ENCODE data around the gene HTR2C.

Gene HTR2C

DNA sequence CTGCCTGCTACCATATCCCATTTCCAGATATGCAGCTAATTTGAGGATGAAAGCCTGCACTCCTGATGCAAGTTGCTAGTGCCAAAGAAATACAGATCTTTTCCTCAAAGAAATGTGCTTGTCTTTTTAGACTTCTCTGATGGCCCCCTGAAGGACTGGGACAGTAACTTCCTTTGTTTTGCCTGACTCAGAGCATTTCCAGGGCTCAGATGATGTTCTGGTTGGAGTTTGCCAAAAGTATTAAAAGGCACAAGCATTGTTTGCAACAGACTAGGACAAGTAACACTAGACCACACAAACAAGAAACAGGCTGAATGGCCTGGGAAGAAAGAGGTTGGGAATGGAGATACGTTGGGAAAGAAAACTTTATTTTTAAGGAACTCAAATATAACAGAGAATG is 258.3 kb downstream of the HTR2C start:
- H4K20me1 ChIP-seq (ENCODE audit: insufficient read depth, low read length): no peaks in the 10 kb centered on the region
- no peak overlapping the region for H3K27ac ChIP-seq (ENCODE audit: low read length)
- no peak overlapping the region for H3K4me2 ChIP-seq (ENCODE audit: low read length)
- no peak overlapping the region for H3K4me3 ChIP-seq (ENCODE audit: low read length)
- H3K9me3 ChIP-seq (ENCODE audit: insufficient read depth, low read length): no peaks in the 10 kb centered on the region
- H3K9ac ChIP-seq (ENCODE audit: low read length): no peak overlapping the region
- no peaks in the 10 kb centered on the region for H3K36me3 ChIP-seq (replicated peaks; ENCODE audit: low read depth, low read length)
- H3K27me3 ChIP-seq (ENCODE audit: low read depth, low read length): no peaks in the 10 kb centered on the region
- no peak overlapping the region for H2AFZ ChIP-seq (ENCODE audit: low read depth, low read length)
- no peaks in the 10 kb centered on the region for H3K4me1 ChIP-seq (ENCODE audit: low read length)
- no peaks in the 10 kb centered on the region for H3K79me2 ChIP-seq (ENCODE audit: low read length)
- TF ChIP-seq EZH2phosphoT487 (IDR thresholded peaks at IDR 0.05; ENCODE audit: low read depth): no peak
- TF ChIP-seq, protein P1, sequence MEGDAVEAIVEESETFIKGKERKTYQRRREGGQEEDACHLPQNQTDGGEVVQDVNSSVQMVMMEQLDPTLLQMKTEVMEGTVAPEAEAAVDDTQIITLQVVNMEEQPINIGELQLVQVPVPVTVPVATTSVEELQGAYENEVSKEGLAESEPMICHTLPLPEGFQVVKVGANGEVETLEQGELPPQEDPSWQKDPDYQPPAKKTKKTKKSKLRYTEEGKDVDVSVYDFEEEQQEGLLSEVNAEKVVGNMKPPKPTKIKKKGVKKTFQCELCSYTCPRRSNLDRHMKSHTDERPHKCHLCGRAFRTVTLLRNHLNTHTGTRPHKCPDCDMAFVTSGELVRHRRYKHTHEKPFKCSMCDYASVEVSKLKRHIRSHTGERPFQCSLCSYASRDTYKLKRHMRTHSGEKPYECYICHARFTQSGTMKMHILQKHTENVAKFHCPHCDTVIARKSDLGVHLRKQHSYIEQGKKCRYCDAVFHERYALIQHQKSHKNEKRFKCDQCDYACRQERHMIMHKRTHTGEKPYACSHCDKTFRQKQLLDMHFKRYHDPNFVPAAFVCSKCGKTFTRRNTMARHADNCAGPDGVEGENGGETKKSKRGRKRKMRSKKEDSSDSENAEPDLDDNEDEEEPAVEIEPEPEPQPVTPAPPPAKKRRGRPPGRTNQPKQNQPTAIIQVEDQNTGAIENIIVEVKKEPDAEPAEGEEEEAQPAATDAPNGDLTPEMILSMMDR (IDR thresholded peaks at IDR 0.05; ENCODE audit: low read depth, low read length): no peak

DNA sequence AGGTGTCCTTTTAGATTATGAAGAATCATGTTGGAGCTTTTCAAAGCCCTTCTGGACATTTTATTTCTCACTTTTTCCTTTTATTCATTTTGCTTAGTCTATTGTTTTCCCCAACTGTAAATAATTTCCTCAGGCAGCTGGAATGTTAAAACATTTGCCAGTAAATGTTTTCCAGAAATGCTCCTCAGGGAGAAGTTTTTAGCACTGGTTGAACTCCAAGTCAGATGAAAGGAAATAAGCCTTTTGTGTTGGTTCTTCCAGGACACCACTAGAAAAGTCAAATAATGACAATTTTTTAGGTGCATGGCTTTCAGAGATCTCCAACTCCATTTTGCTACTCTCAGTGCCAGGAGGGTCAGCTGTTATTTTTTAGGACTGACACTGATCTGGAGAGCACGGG is 305.6 kb downstream of the HTR2C start:
- TF ChIP-seq, protein P1 (IDR thresholded peaks at IDR 0.05; ENCODE audit: low read depth, low read length): no peak
- TF ChIP-seq EZH2phosphoT487 (IDR thresholded peaks at IDR 0.05; ENCODE audit: low read depth): no peak
- H3K4me1 ChIP-seq (ENCODE audit: low read length): no peaks in the 10 kb centered on the region

DNA sequence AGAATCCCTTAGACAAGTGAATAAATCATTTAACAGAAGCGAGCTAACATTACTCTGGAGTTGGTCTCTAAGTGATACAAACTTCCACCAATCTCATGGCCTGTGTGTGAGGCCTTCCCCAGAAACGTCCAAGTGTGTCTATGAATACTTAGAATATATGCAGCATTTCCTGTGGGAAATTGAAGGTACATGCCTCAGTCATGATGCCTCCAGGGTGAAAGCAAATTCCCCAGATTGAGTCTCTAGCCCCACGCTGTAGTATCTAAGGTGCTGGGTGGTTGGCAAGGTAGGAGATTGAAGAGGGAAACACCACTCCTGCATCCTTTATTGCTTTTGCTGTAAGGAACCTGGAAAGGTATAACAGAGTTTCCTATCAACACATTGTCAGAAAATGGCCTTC is 319.7 kb downstream of the HTR2C start:
- no peak overlapping the region for H3K9ac ChIP-seq (ENCODE audit: low read length)
- H3K36me3 ChIP-seq (replicated peaks; ENCODE audit: low read depth, low read length): no peaks in the 10 kb centered on the region
- TF ChIP-seq, protein P1 (IDR thresholded peaks at IDR 0.05; ENCODE audit: low read depth, low read length): no peak
- TF ChIP-seq EZH2phosphoT487 (IDR thresholded peaks at IDR 0.05; ENCODE audit: low read depth): no peak
- H3K27me3 ChIP-seq (ENCODE audit: low read depth, low read length): no peaks in the 10 kb centered on the region
- H3K79me2 ChIP-seq (ENCODE audit: low read length): no peaks in the 10 kb centered on the region
- no peak overlapping the region for H2AFZ ChIP-seq (ENCODE audit: low read depth, low read length)
- H3K27ac ChIP-seq (ENCODE audit: low read length): no peak overlapping the region
- H3K9me3 ChIP-seq (ENCODE audit: insufficient read depth, low read length): no peaks in the 10 kb centered on the region
- no peaks in the 10 kb centered on the region for H3K4me1 ChIP-seq (ENCODE audit: low read length)
- H3K4me3 ChIP-seq (ENCODE audit: low read length): no peak overlapping the region
- H4K20me1 ChIP-seq (ENCODE audit: insufficient read depth, low read length): no peaks in the 10 kb centered on the region
- H3K4me2 ChIP-seq (ENCODE audit: low read length): no peak overlapping the region

More for the DNA sequence above, 305.6 kb downstream of the HTR2C start:
- Histone ChIP-seq H3K79me2 (ENCODE audit: low read length) (no peaks in the 10 kb centered on the region), H3K4me2 (ENCODE audit: low read length) (no peak overlapping the region), H3K4me3 (ENCODE audit: low read length) (no peak overlapping the region), H4K20me1 (ENCODE audit: insufficient read depth, low read length) (no peaks in the 10 kb centered on the region), H3K36me3 (replicated peaks; ENCODE audit: low read depth, low read length) (no peaks in the 10 kb centered on the region), H3K27me3 (ENCODE audit: low read depth, low read length) (no peaks in the 10 kb centered on the region), H2AFZ (ENCODE audit: low read depth, low read length) (no peak overlapping the region), H3K9me3 (ENCODE audit: insufficient read depth, low read length) (no peaks in the 10 kb centered on the region), H3K9ac (ENCODE audit: low read length) (no peak overlapping the region), H3K27ac (ENCODE audit: low read length) (no peak overlapping the region)

DNA sequence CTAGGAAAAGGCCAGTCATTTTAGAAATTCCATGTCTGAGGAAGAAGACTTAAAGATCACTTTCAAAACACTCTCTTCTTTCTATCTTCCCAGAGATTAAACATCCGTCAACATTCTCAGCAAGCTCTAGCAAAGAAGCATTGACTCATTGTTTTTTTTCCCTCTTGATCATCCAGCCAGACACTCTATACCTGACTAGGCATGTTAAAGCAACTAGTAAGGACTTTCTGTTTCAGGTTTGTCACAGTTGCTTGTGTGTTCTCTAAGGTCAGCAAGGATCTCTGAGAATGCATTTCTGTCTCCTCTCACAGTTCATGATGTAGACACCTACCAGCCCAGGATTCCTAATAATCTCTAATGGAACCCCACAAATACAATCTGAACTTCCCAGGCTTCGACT is 321.4 kb downstream of the HTR2C start:
- Histone ChIP-seq H2AFZ (ENCODE audit: low read depth, low read length) (no peak overlapping the region), H3K9ac (ENCODE audit: low read length) (no peak overlapping the region), H3K4me2 (ENCODE audit: low read length) (no peak overlapping the region), H3K27me3 (ENCODE audit: low read depth, low read length) (no peaks in the 10 kb centered on the region), H3K9me3 (ENCODE audit: insufficient read depth, low read length) (no peaks in the 10 kb centered on the region), H3K79me2 (ENCODE audit: low read length) (no peaks in the 10 kb centered on the region), H3K4me1 (ENCODE audit: low read length) (no peaks in the 10 kb centered on the region), H4K20me1 (ENCODE audit: insufficient read depth, low read length) (no peaks in the 10 kb centered on the region), H3K27ac (ENCODE audit: low read length) (no peak overlapping the region), H3K4me3 (ENCODE audit: low read length) (no peak overlapping the region), H3K36me3 (replicated peaks; ENCODE audit: low read depth, low read length) (no peaks in the 10 kb centered on the region)
- TF ChIP-seq, protein P1 (IDR thresholded peaks at IDR 0.05; ENCODE audit: low read depth, low read length): no peak
- no peak for TF ChIP-seq EZH2phosphoT487 (IDR thresholded peaks at IDR 0.05; ENCODE audit: low read depth)

Measured in OCI-LY3 (cell line).